D721Med (cell line): ENCODE data around the gene SIGLEC9.

ENCODE experiments used
- DNase-seq: peaks from one replicate; pipeline ENCODE4 v3.0.0; 2011; ENCODE audit warnings: low spot score; ENCODE audit not compliant: insufficient read length
- FAIRE-seq: peaks from 2 replicates; lab custom pipeline; 2011; peaks lifted over from hg19 to GRCh38; lab: Jason Lieb, UNC
- TF ChIP-seq, protein P1 (sequence below): IDR thresholded peaks from 2 replicates; pipeline ENCODE4 v1.5.1; 2012; ENCODE audit warnings: mild to moderate bottlenecking, control low read depth; ENCODE audit not compliant: insufficient read depth; ENCODE audit errors: missing control alignments

SIGLEC9 gene

DNA sequence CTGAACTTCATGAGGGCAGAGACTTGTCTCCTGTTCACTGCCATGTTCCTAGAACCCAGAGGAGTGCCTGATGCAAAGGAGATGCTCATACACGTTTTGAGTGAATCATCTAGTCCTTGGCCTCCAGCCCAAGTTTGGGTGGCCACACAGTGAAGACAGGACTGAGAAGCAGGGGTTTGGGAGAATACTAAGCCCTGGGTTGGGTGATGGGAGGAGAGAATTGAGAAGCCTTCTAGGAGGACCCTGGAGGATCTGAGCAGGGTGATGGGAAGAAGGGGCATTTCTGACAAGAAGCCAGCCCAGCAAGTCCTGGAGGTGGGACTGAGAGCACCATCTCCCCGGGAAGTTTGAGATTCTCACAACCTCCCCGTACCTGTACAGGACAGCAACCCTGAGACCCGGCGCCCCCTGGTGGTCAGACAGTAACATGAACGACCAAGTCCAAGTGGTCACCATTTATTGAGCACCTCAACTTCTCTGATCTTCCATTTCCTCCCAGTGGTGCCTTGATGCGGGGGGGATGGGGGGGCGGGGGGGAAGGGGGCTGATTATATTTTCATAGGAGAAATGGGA is 27.5 kb upstream of the SIGLEC9 start:
- TF ChIP-seq, protein P1, sequence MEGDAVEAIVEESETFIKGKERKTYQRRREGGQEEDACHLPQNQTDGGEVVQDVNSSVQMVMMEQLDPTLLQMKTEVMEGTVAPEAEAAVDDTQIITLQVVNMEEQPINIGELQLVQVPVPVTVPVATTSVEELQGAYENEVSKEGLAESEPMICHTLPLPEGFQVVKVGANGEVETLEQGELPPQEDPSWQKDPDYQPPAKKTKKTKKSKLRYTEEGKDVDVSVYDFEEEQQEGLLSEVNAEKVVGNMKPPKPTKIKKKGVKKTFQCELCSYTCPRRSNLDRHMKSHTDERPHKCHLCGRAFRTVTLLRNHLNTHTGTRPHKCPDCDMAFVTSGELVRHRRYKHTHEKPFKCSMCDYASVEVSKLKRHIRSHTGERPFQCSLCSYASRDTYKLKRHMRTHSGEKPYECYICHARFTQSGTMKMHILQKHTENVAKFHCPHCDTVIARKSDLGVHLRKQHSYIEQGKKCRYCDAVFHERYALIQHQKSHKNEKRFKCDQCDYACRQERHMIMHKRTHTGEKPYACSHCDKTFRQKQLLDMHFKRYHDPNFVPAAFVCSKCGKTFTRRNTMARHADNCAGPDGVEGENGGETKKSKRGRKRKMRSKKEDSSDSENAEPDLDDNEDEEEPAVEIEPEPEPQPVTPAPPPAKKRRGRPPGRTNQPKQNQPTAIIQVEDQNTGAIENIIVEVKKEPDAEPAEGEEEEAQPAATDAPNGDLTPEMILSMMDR, result peak; percentile 61
- FAIRE-seq (no peak), DNase-seq (peak; percentile 51)

DNA sequence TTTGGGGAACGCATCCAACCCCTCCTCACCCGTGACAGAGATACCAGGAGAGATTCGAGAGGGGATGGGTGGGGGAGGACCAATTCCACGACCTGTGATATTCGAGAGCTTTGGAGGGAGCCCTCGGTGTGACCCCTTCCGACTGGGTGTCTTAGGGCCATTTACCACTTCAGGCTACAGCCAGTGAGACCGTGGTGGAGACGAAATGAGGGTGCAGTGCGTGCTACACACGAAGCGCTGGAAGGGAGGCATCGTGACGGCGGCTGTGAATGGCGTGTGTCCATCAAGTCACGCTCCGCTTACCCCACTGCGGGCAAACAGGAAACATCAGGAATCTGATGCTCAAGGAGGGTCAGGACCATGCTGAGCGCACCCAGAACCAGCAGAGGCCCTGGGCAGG is 26.9 kb upstream of the SIGLEC9 start:
- FAIRE-seq (no peak), DNase-seq (no peak)
- TF ChIP-seq, protein P1, result no peak

DNA sequence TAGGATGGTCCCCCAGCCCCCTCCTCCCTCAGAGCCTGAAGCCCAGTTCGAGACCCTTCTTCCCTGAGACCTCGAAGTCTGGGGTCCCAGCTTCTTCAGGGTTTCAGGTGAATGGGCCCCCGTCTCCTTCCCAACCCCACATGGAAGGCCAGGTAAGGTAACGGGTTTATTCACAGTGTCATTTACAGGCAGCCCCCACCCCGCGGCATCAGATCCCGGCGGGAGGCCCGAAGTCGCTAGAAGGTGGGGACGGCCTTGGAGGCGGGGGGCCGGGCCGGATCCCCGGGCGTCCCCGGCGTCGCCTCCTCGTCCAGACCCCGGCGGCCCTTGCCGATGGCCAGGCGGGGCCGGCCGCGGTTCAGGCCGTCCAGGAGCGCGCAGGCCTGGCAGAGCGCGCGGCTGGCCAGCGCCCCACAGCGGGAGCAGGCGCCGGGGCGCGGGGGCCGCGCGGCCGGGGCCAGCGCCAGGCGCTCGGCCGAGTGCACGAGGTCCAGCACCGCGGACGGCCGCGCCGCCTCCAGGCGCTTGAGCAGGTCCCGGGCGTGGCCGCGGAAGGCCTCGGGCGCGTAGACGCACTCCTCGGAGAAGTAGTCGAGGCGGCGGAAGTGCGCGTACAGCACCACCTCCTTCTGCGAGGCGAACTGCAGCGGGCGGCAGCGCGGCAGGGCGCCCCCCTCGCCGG is 26.2 kb upstream of the SIGLEC9 start:
- TF ChIP-seq, protein P1, result no peak
- DNase-seq, result no peak
- FAIRE-seq, result no peak

DNA sequence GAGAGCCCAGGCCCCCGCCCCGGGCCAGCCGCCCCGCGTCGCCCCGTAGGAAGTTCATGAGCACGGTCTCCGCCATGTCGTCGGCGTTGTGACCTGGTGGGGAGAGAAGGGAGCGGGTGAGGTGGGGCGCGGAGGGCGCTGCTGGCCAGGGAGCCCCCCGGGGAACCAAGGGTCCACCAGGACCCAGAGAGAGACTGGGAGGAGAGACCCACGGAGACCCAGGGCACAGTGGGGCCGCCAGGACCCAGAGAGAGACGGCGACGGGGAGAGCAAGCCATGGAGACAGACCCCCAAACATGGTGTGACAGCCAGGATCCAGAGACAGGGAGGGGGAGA is 25.7 kb upstream of the SIGLEC9 start:
- FAIRE-seq (no peak), DNase-seq (no peak)
- TF ChIP-seq, protein P1, result no peak

DNA sequence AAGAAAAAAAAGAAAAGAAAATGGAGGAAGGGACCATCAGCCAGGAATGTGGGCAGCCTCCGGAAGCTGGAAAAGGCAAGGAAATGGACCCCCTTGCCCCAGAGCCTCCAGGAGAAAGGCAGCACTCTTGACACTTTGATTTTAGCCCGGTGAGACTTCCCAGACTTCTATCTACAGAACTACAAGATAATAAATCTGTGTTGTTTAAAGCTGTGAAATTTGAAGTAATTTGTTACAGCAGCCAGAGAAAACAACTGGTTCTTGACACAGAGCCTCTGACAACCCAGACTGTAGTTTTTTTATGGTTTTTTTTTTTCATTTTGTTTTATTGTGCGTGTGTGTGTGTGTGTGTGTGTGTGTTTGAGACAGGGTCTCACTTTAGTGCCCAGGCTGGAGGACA is 24.1 kb upstream of the SIGLEC9 start:
- TF ChIP-seq, protein P1, result no peak
- FAIRE-seq, result no peak

DNA sequence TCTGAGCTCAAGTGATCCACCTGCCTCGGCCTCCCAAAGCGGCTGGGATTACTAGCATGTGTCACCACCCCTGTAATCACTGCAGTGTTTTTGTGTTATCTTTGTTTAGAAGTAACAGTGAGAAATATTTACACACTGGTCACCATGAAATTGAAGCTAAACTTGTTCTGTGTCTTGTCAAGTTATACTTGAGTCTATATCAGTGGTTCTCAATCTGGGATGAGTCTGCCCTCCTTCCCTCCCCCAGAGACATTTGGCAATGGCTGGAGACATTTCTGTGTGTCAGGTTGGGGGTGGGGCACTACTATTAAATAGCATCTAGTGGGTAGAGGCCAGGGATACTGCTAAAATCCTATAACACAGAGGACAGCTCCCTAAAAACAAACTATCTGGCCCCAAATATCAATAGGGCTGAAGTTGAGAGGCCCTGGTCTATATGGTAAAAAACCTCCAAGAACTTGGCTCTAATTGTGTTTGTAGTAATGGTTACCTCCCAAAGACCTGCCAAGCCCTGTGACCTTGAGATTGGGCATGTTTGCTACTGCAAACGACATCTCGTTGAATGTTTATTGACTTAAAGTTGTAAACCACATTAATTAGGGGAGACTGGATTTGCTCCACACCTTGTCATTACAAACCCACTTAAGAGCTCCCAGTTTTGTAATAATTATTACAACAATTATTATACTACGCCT is 23.4 kb upstream of the SIGLEC9 start:
- DNase-seq (no peak), FAIRE-seq (no peak)
- TF ChIP-seq, protein P1, result no peak

More for the DNA sequence above, 24.1 kb upstream of the SIGLEC9 start:
- no peak for DNase-seq

DNA sequence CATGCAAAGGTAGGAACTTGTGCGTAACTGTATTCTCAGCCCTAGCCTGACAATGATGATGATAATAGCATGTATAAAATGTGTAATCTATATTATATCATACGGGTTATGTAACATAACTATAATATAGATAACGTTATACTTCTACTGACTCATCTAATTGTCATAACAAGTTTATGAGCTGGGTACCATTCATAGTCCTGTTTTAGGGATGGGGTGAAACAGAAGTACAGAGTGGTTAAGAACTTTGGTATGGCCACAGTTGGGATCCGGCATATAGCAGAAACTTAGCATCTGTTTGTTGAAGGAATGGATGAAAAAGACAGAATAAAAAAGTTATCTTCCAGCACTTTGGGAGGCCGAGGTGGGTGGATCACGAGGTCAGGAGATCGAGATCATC is 21.7 kb upstream of the SIGLEC9 start:
- DNase-seq, result no peak
- no peak for FAIRE-seq
- TF ChIP-seq, protein P1, result no peak
